CD4-positive, CD25-positive, alpha-beta regulatory T cell (primary cell): Measurements from ENCODE around the gene SUSD1. TPM values are rescaled to one million over a fixed set of nuclear protein-coding genes. Genes with fewer than 3 reads are reported as not detected.
A peak's percentile ranks its signal among the peaks of the same experiment; 100 is the strongest.

Experiments used
- ATAC-seq, 2 donors: fragments of 150-1000 bp; cut with Tn5 transposase; one replicate each; pipeline ENCODE4 v1.10.0; 2021; ENCODE audit warnings: low read depth in 2 of 2, moderate number of reproducible peaks in 2 of 2, moderate library complexity in 1 of 2
- DNase-seq, 3 donors: peaks; one replicate each; pipeline versions ENCODE4 v3.0.0 to v3.0.0-alpha.2; 2012 to 2022; ENCODE audit warnings: mixed read lengths in 1 of 3
- H3K27ac ChIP-seq: one replicate; pipeline ENCODE4 v1.7.0; 2013; ENCODE audit warnings: mild to moderate bottlenecking, low read length; ENCODE audit not compliant: insufficient read depth, poor library complexity, severe bottlenecking
- H3K27me3 ChIP-seq: one replicate; pipeline ENCODE4 v1.7.0; 2013; ENCODE audit warnings: low read length; ENCODE audit not compliant: control insufficient read depth, insufficient read depth
- H3K36me3 ChIP-seq: one replicate; pipeline ENCODE4 v1.7.0; 2013; ENCODE audit warnings: mild to moderate bottlenecking, low read length, moderate library complexity; ENCODE audit not compliant: control insufficient read depth, insufficient read depth
- H3K4me1 ChIP-seq: 2 replicates; pipeline ENCODE4 v1.7.0; 2013; ENCODE audit warnings: mild to moderate bottlenecking, low read length; ENCODE audit not compliant: insufficient read depth, control insufficient read depth, poor library complexity, severe bottlenecking
- H3K4me3 ChIP-seq: one replicate; pipeline ENCODE4 v1.7.0; 2013; ENCODE audit warnings: low read depth, mild to moderate bottlenecking, low read length, moderate library complexity
- H3K9me3 ChIP-seq, 2 experiments: 1 replicate in 1 of 2; 2 replicates in 1 of 2; pipeline ENCODE4 v1.7.0; 2013; ENCODE audit warnings: low read length in 2 of 2, mild to moderate bottlenecking in 1 of 2, moderate library complexity in 1 of 2; ENCODE audit not compliant: control insufficient read depth in 2 of 2
- H3K27ac Mint-ChIP-seq, 3 donors: one replicate each; pipeline ENCODE4 v1.8.0; 2020 to 2022; ENCODE audit warnings: mild to moderate bottlenecking in 3 of 3, mixed read lengths in 3 of 3, moderate library complexity in 2 of 3
- H3K27me3 Mint-ChIP-seq: one replicate; pipeline ENCODE4 v1.8.0; 2022; ENCODE audit warnings: mild to moderate bottlenecking, mixed read lengths
- H3K36me3 Mint-ChIP-seq: one replicate; pipeline ENCODE4 v1.8.0; 2020; ENCODE audit warnings: mixed read lengths
- H3K4me1 Mint-ChIP-seq, 4 donors: one replicate each; pipeline ENCODE4 v1.8.0; 2020 to 2022; ENCODE audit warnings: mixed read lengths in 4 of 4, mild to moderate bottlenecking in 1 of 4
- H3K4me3 Mint-ChIP-seq, 4 donors: one replicate each; pipeline ENCODE4 v1.8.0; 2020 to 2022; ENCODE audit warnings: mild to moderate bottlenecking in 4 of 4, mixed read lengths in 4 of 4, moderate library complexity in 3 of 4
- H3K9me3 Mint-ChIP-seq, 7 donors: one replicate each; pipeline ENCODE4 v1.8.0; 2020 to 2022; ENCODE audit warnings: mixed read lengths in 7 of 7, mild to moderate bottlenecking in 3 of 7, moderate library complexity in 2 of 7
- polyA plus RNA-seq, 4 donors: library from polyadenylated mRNA; unstranded; fragments of 300-500 nt; fragmentation: Illumina TruSeq; gene quantifications; one replicate each; pipeline ENCODE4 v1.2.3, GENCODE V29; 2021
- total RNA-seq: library from RNA; stranded (reverse); gene quantifications from one replicate; pipeline ENCODE4 v1.2.3, GENCODE V29; 2022

Gene SUSD1
- total and polyA plus RNA-seq, 5 donors from 2014 or later: 3.2 to 9.7 (median 7.0) TPM

GRCh38 chr9:112069318-112070169 lies 105.6 kb downstream of the SUSD1 start:
- Histone ChIP-seq H3K4me3 (no peak overlapping the region), H3K27me3 (no peaks in the 10 kb centered on the region), H3K27ac (no peak overlapping the region), H3K9me3 (no peaks in the 10 kb centered on the region), H3K36me3 (no peaks in the 10 kb centered on the region), H3K4me1 (peaks cover 12% of the 10 kb centered on the region)
- peaks cover 16% of the 10 kb centered on the region for H3K36me3 Mint-ChIP-seq
- DNase-seq (no peak), ATAC-seq (peak in 1 of 2 donors; percentile 31)
- H3K27me3 Mint-ChIP-seq: peaks cover 3% of the 10 kb centered on the region
- peaks cover 7 to 24% (median 9%) of the 10 kb centered on the region in 4 donors for H3K4me1 Mint-ChIP-seq
- no peaks in the 10 kb centered on the region for H3K9me3 Mint-ChIP-seq
- peak overlapping the region in 1 of 4 donors; percentile 78 for H3K4me3 Mint-ChIP-seq
- peak overlapping the region in 1 of 3 donors; percentile 57 for H3K27ac Mint-ChIP-seq

GRCh38 chr9:112065806-112066606 lies 109.1 kb downstream of the SUSD1 start:
- no peak overlapping the region for H3K27ac Mint-ChIP-seq
- H3K27ac ChIP-seq: no peak overlapping the region
- no peak for DNase-seq
- H3K4me1 Mint-ChIP-seq: peaks cover 9 to 19% (median 12%) of the 10 kb centered on the region in 4 donors
- H3K4me3 ChIP-seq: no peak overlapping the region
- H3K36me3 ChIP-seq: no peaks in the 10 kb centered on the region
- no peaks in the 10 kb centered on the region for H3K9me3 Mint-ChIP-seq
- no peak for ATAC-seq
- peaks cover 16% of the 10 kb centered on the region for H3K36me3 Mint-ChIP-seq
- no peaks in the 10 kb centered on the region for H3K27me3 ChIP-seq
- H3K27me3 Mint-ChIP-seq: no peaks in the 10 kb centered on the region
- H3K9me3 ChIP-seq: no peaks in the 10 kb centered on the region
- no peak overlapping the region for H3K4me3 Mint-ChIP-seq
- H3K4me1 ChIP-seq: peaks cover 5% of the 10 kb centered on the region

- Histone ChIP-seq H3K27ac (no peak overlapping the region), H3K27me3 (no peaks in the 10 kb centered on the region), H3K36me3 (no peaks in the 10 kb centered on the region), H3K4me1 (peaks cover 5% of the 10 kb centered on the region), H3K4me3 (no peak overlapping the region), H3K9me3 (no peaks in the 10 kb centered on the region)
- H3K27ac Mint-ChIP-seq: peak overlapping the region in 1 of 3 donors; percentile 7
- H3K4me3 Mint-ChIP-seq: no peak overlapping the region
- peaks cover 9 to 26% (median 15%) of the 10 kb centered on the region in 4 donors for H3K4me1 Mint-ChIP-seq
- ATAC-seq (no peak), DNase-seq (no peak)
- no peaks in the 10 kb centered on the region for H3K9me3 Mint-ChIP-seq
- no peaks in the 10 kb centered on the region for H3K27me3 Mint-ChIP-seq
- peaks cover 12% of the 10 kb centered on the region for H3K36me3 Mint-ChIP-seq
These were observed 110.2 kb downstream of the SUSD1 start for GRCh38 chr9:112064871-112065270.

- H3K4me3 ChIP-seq: no peak overlapping the region
- ATAC-seq (no peak), DNase-seq (no peak)
- Mint-ChIP-seq H3K27me3 (no peaks in the 10 kb centered on the region), H3K4me1 (peaks cover 9 to 26% (median 15%) of the 10 kb centered on the region in 4 donors), H3K36me3 (peaks cover 9% of the 10 kb centered on the region), H3K9me3 (no peaks in the 10 kb centered on the region), H3K27ac (no peak overlapping the region), H3K4me3 (no peak overlapping the region)
- no peaks in the 10 kb centered on the region for H3K27me3 ChIP-seq
- H3K36me3 ChIP-seq: no peaks in the 10 kb centered on the region
- no peak overlapping the region for H3K27ac ChIP-seq
- no peaks in the 10 kb centered on the region for H3K9me3 ChIP-seq
- peaks cover 5% of the 10 kb centered on the region for H3K4me1 ChIP-seq
These were observed 111.5 kb downstream of the SUSD1 start for GRCh38 chr9:112063586-112063985.

- DNase-seq: no peak
- Histone ChIP-seq H3K36me3 (no peaks in the 10 kb centered on the region), H3K27ac (no peak overlapping the region), H3K4me1 (peaks cover 5% of the 10 kb centered on the region), H3K27me3 (no peaks in the 10 kb centered on the region), H3K4me3 (no peak overlapping the region), H3K9me3 (no peaks in the 10 kb centered on the region)
- ATAC-seq: no peak
- H3K27me3 Mint-ChIP-seq: no peaks in the 10 kb centered on the region
- peaks cover 7% of the 10 kb centered on the region for H3K36me3 Mint-ChIP-seq
- peaks cover 9 to 26% (median 15%) of the 10 kb centered on the region in 4 donors for H3K4me1 Mint-ChIP-seq
- no peak overlapping the region for H3K27ac Mint-ChIP-seq
- no peak overlapping the region for H3K4me3 Mint-ChIP-seq
- no peaks in the 10 kb centered on the region for H3K9me3 Mint-ChIP-seq
These were observed 111.9 kb downstream of the SUSD1 start for GRCh38 chr9:112063151-112063550.

DNA sequence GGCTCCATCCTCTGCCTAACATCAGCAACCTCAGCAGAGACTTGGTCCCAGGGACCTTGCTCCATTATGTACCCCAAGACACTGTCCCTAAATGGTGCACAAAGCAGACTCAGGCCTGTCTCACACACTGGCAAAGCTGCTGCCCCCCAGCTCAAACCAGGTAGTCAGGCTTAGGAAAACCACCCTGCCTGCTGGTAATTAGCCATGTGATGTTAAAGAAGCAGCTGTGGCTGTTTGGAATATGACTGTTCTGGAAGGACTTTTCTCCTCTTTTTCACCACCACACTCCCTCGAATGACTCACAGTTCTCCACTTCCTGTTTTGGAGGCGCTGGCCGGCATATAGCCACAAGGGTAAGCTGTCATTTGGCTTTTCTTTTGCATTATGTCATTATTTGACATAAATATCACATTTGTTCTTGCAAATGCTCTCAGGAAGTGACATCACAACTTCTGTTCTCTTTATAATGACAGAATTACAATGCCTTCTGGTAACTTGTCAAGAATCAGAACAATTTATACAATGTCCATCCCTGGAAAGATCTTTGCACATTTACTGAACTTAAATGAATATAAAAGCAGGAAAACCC lies 113.9 kb downstream of the SUSD1 start:
- peak; percentile 56 to 57 for ATAC-seq
- Histone ChIP-seq H3K4me1 (peaks cover 5% of the 10 kb centered on the region), H3K9me3 (no peaks in the 10 kb centered on the region), H3K36me3 (no peaks in the 10 kb centered on the region), H3K27me3 (no peaks in the 10 kb centered on the region), H3K4me3 (no peak overlapping the region), H3K27ac (no peak overlapping the region)
- Mint-ChIP-seq H3K4me1 (peaks cover 9 to 31% (median 21%) of the 10 kb centered on the region in 4 donors), H3K36me3 (peaks cover 7% of the 10 kb centered on the region), H3K4me3 (no peak overlapping the region), H3K9me3 (no peaks in the 10 kb centered on the region), H3K27me3 (no peaks in the 10 kb centered on the region), H3K27ac (peak overlapping the region in 2 of 3 donors; percentile 48 to 75)
- DNase-seq: peak in 1 of 3 donors; percentile 63

- H3K9me3 Mint-ChIP-seq: no peaks in the 10 kb centered on the region
- Histone ChIP-seq H3K27ac (no peak overlapping the region), H3K9me3 (no peaks in the 10 kb centered on the region), H3K36me3 (no peaks in the 10 kb centered on the region), H3K4me3 (no peak overlapping the region), H3K4me1 (peaks cover 5% of the 10 kb centered on the region), H3K27me3 (no peaks in the 10 kb centered on the region)
- H3K27me3 Mint-ChIP-seq: no peaks in the 10 kb centered on the region
- H3K4me3 Mint-ChIP-seq: no peak overlapping the region
- H3K27ac Mint-ChIP-seq: no peak overlapping the region
- peaks cover 6% of the 10 kb centered on the region for H3K36me3 Mint-ChIP-seq
- DNase-seq (no peak), ATAC-seq (no peak)
- H3K4me1 Mint-ChIP-seq: peaks cover 9 to 35% (median 22%) of the 10 kb centered on the region in 4 donors
These were observed 115.2 kb downstream of the SUSD1 start for GRCh38 chr9:112059966-112060320.
